NCI-H1436 (cell line): ENCODE results near the gene DHX30.
"Not testable (repeated sequence)": the region's sequence is repeated elsewhere in the genome, so short reads cannot be mapped to it uniquely, and the experiment has no call there.

Source experiments
- DNase-seq: peaks from one replicate; lab custom pipeline; 2025; lab: John Stamatoyannopoulos, UW

Gene DHX30

DNA sequence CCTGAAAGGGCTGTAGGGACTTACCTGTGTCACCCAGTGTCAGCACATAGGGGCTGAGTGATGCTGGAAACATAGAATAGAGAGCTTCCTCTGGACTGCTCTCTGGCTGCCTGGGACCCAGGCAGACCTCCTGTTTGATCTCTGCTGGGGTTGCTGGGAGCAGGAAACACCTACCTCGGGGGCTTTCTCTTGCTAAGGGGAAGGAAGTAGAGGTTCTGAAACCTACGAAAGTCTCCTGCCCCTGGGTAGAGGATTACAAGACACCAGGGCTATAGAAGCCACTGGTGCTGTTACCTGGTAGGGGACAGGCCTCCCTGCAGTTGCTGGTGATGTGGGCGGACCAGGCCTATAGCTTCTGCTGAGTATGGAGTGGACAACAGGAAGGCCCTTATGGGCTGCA is 81.7 kb downstream of the DHX30 start:
- DNase-seq: no peak

DNA sequence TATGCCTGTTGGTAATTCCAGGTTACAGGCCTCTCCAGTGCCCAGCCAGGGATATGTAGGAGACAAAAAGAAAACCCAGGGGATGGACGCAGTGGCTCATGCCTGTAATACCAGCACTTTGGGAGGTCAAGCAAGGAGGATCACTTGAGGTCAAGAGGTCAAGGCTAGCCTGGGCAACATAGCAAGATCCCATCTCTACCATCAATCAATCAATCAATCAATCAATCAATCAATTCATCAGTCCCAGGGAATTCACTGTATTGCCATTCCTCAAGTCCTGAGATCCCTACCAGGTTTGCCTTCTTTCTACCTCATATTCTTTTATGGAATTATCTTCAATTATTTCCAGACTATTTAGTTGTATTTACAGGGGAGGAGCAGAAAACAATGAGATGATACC is 82.2 kb downstream of the DHX30 start:
- no peak for DNase-seq

DNA sequence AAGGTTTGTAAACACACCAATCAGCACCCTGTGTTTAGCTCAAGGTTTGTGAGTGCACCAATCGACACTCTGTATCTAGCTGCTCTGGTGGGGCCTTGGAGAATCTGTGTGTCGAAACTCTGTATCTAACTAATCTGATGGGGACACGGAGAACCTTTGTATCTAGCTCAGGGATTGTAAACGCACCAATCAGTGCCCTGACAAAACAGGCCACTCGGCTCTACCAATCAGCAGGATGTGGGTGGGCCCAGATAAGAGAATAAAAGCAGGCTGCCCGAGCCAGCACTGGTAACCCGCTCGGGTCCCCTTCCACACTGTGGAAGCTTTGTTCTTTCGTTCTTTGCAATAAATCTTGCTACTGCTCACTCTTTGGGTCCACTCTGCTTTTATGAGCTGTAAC is 85.1 kb downstream of the DHX30 start:
- not testable (repeated sequence) for DNase-seq

DNA sequence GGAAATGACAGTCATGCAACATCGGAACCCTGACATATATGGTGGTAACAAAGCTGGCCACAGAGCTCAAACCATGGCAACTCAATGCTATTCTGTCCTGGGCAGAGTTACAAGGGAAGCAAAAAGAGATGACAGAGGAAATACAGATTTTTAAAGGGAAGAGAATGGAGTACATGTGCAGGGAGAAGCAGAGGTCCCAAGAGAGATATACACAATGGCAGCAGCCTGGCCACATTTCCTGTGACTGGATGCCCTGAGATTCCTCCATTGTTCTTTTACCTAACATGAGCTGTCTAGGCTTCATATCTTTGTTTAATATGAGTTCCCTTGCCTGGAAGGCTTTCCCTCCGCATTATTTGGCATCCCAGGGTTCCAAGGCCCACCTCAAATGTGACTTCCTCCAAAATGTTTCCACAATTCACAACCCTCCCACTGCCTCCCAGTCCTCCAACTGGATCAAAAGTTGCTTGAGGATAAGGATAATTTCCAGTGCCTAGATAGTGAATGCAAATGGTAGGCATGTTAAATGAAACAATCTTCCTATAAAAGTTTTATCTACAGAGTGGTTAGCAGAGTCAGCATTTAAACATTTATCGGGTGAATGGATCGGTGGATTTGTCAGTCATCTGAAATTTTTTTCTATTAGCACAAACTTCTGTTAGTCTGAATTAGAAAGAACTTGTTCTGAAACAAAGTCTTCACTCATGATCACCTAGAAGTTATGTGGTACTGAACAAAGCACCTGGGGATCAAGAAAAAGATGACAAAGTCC is 86.2 kb downstream of the DHX30 start:
- no peak for DNase-seq

DNA sequence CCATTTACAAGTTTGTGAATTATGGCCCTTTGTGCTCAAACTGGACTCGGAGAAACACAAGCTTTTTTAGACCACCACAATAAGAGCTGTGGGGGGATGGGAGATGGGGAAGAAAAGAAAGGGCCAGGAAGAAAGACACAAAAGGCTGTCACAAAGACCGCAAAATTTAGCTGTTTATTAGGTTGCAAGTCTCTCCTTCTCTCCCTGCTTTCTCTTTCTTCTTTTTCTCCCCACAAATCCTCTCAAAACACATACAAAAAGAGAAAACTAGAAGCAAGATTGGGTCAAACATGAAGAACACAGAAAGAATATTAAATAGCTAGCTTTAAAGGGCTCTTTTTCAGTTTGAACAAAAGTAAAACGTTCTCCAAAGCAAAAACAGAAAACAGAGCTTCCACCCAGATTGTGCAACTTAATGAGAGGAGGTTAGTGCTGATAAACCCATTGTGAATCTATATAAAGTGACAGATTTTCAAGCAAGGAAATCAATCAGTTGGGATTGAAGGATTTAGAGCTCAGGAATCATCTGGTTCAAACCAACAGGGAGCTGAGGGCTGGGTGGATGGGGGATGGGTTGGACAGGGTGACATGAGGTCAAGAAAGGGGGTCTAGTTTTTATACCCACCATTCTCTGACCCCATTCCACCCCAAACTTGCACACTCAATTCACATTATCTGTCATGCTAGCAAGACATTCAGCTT is 87.3 kb downstream of the DHX30 start:
- DNase-seq: no peak

DNA sequence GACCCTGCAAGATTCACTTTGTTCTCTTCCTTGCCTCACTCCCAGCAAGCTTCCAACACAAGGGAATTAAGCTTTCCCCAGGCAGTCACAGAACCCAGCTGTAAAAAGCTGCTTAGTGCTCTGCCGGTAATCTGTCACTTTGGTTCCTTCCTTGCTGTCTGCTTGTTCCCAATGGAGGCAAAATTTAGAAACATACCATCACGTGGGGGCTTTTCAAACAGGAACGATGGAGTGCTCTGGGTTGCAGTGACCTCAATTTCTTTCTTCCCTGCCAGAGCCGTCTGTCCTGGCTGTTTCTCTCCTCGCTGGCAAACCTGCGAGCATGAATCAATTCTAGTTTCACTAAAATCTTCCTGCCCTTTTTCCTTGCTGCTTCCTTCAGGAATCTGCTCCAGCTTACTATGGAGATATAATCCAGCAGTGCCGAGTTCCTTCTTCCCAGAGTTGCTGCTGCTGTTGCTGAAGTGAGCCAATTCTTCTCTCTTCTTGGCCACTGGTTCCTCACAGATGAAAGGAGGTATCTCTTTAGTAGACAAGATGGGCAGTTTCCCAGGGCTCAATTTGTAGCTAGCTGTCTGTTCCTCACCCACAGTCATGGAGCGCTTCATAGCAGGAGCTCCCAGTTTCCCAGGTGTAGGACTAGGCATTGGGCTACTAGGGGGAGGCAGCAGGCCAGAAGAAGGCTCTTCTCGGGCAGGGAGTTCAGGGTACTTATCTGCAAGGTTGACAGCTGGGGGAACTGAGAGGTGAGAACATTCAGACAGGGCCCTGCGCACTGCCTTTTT is 88.1 kb downstream of the DHX30 start:
- no peak for DNase-seq

DNA sequence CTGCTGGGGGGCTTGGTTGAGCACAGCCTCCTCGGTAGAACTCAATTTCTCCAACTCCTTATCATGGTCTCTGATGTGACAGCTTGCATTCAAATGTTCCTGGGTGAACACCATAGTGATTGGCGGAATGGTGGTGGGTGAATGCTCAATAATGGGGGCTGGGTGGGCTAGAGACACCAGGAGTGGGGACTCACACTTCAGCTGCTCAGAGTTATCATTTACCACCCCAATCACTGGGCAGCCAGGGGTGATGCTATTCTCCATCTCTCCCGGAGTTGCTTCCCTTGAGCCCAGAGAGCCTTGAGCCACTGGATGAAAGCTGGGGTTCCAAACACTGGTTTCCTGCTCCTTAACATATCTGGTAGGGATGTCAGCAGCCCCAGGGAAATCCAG is 88.7 kb downstream of the DHX30 start:
- no peak for DNase-seq

DNA sequence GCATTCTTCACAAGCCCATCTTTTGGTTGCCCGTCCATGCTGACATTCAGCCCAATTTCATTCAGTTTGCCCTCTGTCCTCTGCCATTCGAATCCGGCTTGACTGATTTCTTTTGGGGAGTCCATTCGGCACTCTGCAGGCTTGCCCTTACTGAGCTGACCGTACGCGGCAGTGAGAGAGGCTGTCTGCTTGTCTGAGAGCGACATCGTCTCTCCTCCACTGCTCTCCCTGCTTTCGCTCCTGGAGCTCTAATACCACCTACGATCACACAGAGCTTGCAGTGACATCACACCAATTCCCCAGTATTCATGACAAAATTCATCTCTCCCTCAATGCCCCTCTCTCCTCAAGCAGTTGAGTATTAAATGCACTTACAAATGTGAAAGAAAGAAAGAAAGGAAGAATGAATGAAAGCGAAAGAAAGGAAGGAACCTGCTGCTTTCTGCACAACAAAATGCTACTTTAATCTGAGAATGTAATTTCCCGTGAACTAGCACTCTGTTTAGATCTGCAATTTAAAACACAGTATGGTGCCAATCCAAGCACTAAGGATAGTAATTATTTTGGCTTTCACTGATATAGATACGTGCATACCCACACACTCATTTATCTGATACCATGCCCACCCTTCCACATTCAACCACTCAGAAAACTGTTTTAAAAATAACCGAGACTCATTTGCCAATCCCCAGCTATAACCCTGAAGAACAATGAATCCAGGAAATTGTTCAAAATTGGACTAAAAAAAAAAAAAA is 89.5 kb downstream of the DHX30 start:
- no peak for DNase-seq

DNA sequence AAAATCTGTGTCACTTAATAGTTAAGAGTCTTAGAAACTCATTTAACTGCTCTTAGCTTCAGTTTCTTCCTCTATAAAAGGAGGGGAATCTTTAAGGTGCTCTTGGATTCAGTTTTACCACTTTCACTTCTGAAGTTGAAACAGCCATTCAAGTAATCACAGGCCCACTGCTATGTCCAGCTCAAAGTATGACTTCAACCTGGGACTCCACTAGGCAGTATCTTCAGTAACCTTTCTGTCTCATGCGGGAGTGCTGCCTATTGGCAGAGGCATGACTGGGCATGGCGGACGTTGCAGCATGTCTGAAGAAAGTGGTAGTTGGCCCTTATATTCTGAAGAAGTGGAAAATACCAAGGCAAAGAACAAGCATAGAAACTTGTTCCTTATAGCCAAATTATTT is 92.3 kb downstream of the DHX30 start:
- no peak for DNase-seq

DNA sequence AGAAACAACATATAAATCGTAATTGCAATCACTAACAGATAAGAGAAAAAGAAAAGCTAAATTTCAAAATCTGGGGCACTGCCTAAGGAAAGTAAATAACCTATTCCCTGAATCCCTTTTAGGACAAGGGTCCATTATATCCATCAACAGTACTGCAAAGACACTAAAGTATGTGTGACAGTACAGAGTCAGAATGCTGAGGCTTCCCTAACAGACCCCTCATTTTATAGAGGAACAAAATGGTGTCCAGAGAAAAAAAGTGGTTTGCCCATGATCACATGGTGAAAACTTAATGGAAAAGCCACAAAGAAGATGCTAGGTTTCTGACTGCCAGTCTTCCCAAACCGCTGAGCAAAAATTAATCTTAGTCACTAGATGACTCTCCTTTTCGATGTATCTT is 93.8 kb downstream of the DHX30 start:
- no peak for DNase-seq

DNA sequence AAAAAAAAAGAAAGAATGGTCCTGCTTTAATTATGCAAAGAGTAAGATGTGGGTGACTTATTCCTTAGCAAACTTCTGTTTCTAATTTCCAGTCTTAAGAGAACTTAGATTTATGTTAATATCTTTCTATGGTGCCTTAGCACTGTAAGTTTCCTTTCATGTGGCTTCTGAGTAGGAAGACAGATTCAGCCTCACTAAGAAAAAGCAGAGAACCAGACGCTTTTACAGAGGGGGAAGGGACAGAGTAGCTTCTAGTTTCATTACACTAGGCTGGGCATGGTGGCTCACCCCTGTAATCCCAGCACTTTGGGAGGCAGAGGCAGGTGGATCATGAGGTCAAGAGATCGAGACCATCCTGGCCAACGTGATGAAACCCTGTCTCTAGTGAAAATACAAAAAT is 95.0 kb downstream of the DHX30 start:
- DNase-seq: no peak

DNA sequence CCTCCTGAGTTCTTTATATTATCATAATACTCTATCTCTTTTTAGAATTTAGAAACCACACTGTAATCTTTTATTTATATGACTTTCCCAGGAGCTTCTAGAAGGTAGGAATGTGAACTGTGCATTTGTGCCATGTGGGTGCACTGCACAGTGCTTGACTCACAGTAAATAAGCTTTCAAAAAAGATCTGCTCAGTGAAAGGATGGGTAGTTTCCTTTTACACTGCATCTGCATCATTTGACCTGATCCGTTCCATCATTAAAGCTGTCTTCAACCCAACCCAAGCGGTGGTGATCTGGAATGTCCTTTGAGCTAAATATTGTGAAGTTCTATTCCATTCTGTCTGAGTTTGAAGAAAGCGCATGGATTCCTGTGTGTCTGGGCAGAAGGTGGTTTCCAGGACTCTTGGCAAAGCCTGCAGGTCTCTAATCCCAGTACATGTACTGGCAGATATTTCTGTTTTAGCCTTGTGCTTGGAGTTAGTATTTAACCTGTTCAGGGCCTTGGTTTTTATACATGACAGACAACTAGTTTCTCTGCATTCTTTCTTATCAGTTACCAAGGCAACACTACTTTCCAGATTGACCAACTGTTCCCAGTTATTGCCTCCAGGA is 96.7 kb downstream of the DHX30 start:
- no peak for DNase-seq
